Lung (tissue), 12 donors: ENCODE measurements around the gene CASKIN2. TPM values are rescaled to one million over a fixed set of nuclear protein-coding genes. Genes with fewer than 3 reads are reported as not detected.

ENCODE experiments used
- ATAC-seq: fragments of 200-7000 bp; cut with Tn5 transposase; one replicate; pipeline ENCODE4 v1.9.1; 2020; ENCODE audit warnings: moderate number of reproducible peaks; ENCODE audit not compliant: insufficient read depth, low FRiP score
- DNase-seq, 3 donors: peaks; one replicate each; pipeline ENCODE4 v3.0.0-alpha.2; 2013 to 2017
- H3K27ac ChIP-seq, 2 donors: one replicate each; pipeline ENCODE4 v1.5.1; 2013; ENCODE audit warnings: mild to moderate bottlenecking in 2 of 2, moderate library complexity in 2 of 2, control low read depth in 1 of 2, inconsistent platforms in 1 of 2, low read depth in 1 of 2, low read length in 1 of 2
- H3K27me3 ChIP-seq, 3 donors: one replicate each; pipeline ENCODE4 v1.5.1; 2013; ENCODE audit warnings: low read length in 2 of 3; ENCODE audit not compliant: control insufficient read depth in 3 of 3, insufficient read depth in 3 of 3
- H3K36me3 ChIP-seq, 4 donors: one replicate each; pipeline ENCODE4 v1.5.1; 2013; ENCODE audit warnings: low read length in 4 of 4, mild to moderate bottlenecking in 1 of 4, moderate library complexity in 1 of 4; ENCODE audit not compliant: control insufficient read depth in 4 of 4, insufficient read depth in 4 of 4
- H3K4me1 ChIP-seq, 5 donors: one replicate each; pipeline ENCODE4 v1.5.1; 2013; ENCODE audit warnings: low read length in 5 of 5, mild to moderate bottlenecking in 2 of 5, moderate library complexity in 1 of 5; ENCODE audit not compliant: control insufficient read depth in 5 of 5, insufficient read depth in 5 of 5
- H3K4me3 ChIP-seq: one replicate; pipeline ENCODE4 v1.5.1; 2013; ENCODE audit warnings: mild to moderate bottlenecking, control low read depth, moderate library complexity
- H3K9ac ChIP-seq, 2 donors: one replicate each; pipeline ENCODE4 v1.5.1; 2013; ENCODE audit warnings: low read length in 2 of 2, control low read depth in 1 of 2; ENCODE audit not compliant: insufficient read depth in 1 of 2
- H3K9me3 ChIP-seq, 4 donors: one replicate each; pipeline ENCODE4 v1.5.1; 2013; ENCODE audit warnings: low read length in 3 of 4, mild to moderate bottlenecking in 1 of 4, moderate library complexity in 1 of 4; ENCODE audit not compliant: control insufficient read depth in 4 of 4, insufficient read depth in 3 of 4
- WGBS, 2 donors: extraction: QIAGEN DNeasy Blood & Tissue Kit; methylation state at CpG; one replicate each; pipeline ENCODE4 v1.1.7; 2013; 5-methylcytosine and 5-hydroxymethylcytosine counted together
- polyA plus RNA-seq, 2 donors: library from polyadenylated mRNA; stranded (reverse); fragments of 200-250 nt; gene quantifications; one replicate each; pipeline ENCODE4 v1.2.1, GENCODE V29; 2013
- total RNA-seq, 2 donors: library from RNA; depleted of rRNA in 1 of 2; stranded (reverse); fragments of >200 nt in 1 of 2; gene quantifications; one replicate each; pipeline ENCODE4 v1.2.1, GENCODE V29; 2014 to 2021
- TF ChIP-seq, protein P1 (sequence below): IDR thresholded peaks from 2 replicates; pipeline ENCODE4 v1.5.1; 2012; ENCODE audit warnings: mild to moderate bottlenecking; ENCODE audit errors: control extremely low read depth, extremely low read depth
- donor health status: control.
- donor health status: control.
- donor health status: Bipolar disorder and iron deficiency.
- donor health status: healthy.
- donor health status: DM: yes; HTN: yes; CAD: no.

The CASKIN2 gene
- total and polyA plus RNA-seq, 4 donors: 22.3 to 81.5 (median 35.1) TPM

GRCh38 chr17:75535119-75535537 is 19.8 kb upstream of the CASKIN2 start:
- Histone ChIP-seq H3K9ac (no peak overlapping the region), H3K4me1 (peaks cover 0 to 4% (median 0%) of the 10 kb centered on the region in 5 donors), H3K4me3 (no peak overlapping the region), H3K36me3 (peaks cover 0 to under 1% (median 0%) of the 10 kb centered on the region in 4 donors), H3K27me3 (no peaks in the 10 kb centered on the region), H3K27ac (peak overlapping the region in 1 of 2 donors; percentile 23), H3K9me3 (no peaks in the 10 kb centered on the region)
- TF ChIP-seq, protein P1, sequence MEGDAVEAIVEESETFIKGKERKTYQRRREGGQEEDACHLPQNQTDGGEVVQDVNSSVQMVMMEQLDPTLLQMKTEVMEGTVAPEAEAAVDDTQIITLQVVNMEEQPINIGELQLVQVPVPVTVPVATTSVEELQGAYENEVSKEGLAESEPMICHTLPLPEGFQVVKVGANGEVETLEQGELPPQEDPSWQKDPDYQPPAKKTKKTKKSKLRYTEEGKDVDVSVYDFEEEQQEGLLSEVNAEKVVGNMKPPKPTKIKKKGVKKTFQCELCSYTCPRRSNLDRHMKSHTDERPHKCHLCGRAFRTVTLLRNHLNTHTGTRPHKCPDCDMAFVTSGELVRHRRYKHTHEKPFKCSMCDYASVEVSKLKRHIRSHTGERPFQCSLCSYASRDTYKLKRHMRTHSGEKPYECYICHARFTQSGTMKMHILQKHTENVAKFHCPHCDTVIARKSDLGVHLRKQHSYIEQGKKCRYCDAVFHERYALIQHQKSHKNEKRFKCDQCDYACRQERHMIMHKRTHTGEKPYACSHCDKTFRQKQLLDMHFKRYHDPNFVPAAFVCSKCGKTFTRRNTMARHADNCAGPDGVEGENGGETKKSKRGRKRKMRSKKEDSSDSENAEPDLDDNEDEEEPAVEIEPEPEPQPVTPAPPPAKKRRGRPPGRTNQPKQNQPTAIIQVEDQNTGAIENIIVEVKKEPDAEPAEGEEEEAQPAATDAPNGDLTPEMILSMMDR: no peak
- ATAC-seq (no peak), DNase-seq (no peak)
- 53 to 60% methylated on average over 15 of the region's 15 CpGs for WGBS, 2 donors

DNA sequence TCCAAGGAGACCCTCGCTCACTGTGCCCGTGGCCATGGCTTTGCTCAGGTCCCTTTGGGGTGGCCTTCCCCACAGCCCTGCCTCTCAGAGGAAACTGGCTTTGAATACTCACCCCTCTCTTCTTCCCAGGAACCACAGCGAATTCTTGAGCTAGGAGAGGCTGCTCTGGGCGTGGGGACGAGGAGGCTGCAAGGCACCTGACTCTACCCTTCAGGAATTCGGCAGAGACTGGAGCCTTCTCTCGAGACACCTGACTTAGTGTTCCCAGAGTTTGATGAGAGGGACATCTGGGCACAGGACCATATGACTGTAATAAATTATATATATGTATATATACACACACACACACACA is 16.4 kb upstream of the CASKIN2 start:
- Histone ChIP-seq H3K4me3 (no peak overlapping the region), H3K27me3 (peaks cover 0 to under 1% (median 0%) of the 10 kb centered on the region in 3 donors), H3K9ac (no peak overlapping the region), H3K27ac (peak overlapping the region in 1 of 2 donors; percentile 89), H3K9me3 (no peaks in the 10 kb centered on the region), H3K4me1 (peaks cover 0 to 4% (median 0%) of the 10 kb centered on the region in 5 donors), H3K36me3 (peaks cover 0 to 4% (median 0%) of the 10 kb centered on the region in 4 donors)
- WGBS, 2 donors: 66 to 87% methylated on average over 6 to 7 of the region's 7 CpGs
- ATAC-seq: peak; percentile 56
- no peak for DNase-seq
- TF ChIP-seq, protein P1: no peak

- Histone ChIP-seq H3K9me3 (no peaks in the 10 kb centered on the region), H3K27ac (peak overlapping the region in 1 of 2 donors; percentile 89), H3K36me3 (peaks cover 0 to 4% (median 0%) of the 10 kb centered on the region in 4 donors), H3K9ac (no peak overlapping the region), H3K4me3 (no peak overlapping the region), H3K27me3 (peaks cover 0 to 5% (median 0%) of the 10 kb centered on the region in 3 donors), H3K4me1 (peaks cover 0 to 6% (median 4%) of the 10 kb centered on the region in 5 donors)
- DNase-seq (no peak), ATAC-seq (peak; percentile 14)
- 72 to 86% methylated on average over 19 of the region's 19 CpGs for WGBS, 2 donors
- TF ChIP-seq, protein P1: no peak
Measured at GRCh38 chr17:75530837-75531720, 15.7 kb upstream of the CASKIN2 start.
